ENCODE measurements around the gene PIEZO1.

PIEZO1 gene

DNA sequence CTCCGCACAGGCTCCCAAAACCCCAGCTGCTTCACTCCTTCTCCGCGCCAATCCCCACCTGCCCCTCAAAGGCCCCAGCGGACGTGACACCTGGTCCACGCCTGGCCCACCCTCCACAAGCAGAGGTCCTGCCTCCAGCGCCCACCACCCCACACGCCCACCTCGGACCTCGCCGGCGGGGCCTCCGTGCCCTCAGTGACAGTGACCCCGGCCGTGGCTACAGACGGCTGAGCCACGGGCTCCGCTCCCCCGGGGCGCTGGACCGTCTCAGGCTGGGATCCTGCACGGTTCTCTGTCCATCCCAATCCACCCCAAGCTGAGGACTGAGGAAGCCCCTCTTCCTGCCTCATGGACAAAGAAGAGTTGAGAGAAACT, 25.1 kb downstream of the PIEZO1 start:
- peaks cover 9% of the 10 kb centered on the region for H3K4me1 Mint-ChIP-seq

GRCh38 chr16:88759245-88759975, 25.6 kb downstream of the PIEZO1 start:
- Mint-ChIP-seq H3K4me3 (peak overlapping the region in 1 of 2 donors; percentile 60), H3K4me1 (peaks cover 9% of the 10 kb centered on the region), H3K9me3 (no peaks in the 10 kb centered on the region), H3K27ac (no peak overlapping the region), H3K27me3 (no peaks in the 10 kb centered on the region)
- ATAC-seq (peak; percentile 67), DNase-seq (no peak)

More for the DNA sequence above, 25.1 kb downstream of the PIEZO1 start:
- peak; percentile 6 for ATAC-seq
- H3K9me3 Mint-ChIP-seq = no peaks in the 10 kb centered on the region
- H3K4me3 Mint-ChIP-seq = no peak overlapping the region
- peak overlapping the region in 1 of 2 donors; percentile 63 for H3K27ac Mint-ChIP-seq
- no peaks in the 10 kb centered on the region for H3K27me3 Mint-ChIP-seq
- no peak for DNase-seq

- Mint-ChIP-seq H3K4me1 (peaks cover 9% of the 10 kb centered on the region), H3K4me3 (no peak overlapping the region)
These were observed 26.1 kb downstream of the PIEZO1 start for GRCh38 chr16:88758944-88759244.

DNA sequence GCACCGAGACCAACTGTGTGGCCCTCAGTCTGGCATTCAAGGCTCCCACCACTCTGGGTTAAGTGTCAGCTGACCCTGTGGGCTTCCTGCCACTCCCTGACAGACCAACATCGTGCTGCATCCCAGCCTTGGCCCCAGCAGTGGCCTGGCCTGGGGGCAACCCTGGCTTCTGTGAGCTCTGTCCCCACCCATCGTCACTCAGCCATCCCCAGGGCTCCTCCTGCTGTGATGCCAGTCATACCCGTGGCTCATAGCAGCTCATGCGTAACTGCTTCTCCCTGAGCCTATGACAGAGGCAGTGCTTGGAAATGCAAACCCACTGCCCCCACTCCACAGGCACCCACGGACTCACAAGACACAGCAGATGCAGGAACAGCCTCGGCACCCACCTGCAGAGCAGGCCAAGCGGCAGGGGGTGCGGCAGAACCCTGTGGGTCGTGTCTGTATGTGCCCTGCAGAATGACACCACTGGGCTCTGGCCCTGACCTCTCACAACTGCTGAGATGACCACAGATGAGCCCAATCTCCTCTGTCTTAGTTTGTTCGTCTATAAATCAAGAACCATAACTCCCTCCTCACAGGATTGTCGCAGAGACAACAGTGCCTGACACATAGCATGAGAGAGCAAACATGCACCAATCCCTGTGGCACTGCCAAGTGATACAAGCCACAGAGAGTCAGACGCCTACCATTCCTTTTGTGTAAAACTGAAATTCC, 26.6 kb downstream of the PIEZO1 start:
- no peaks in the 10 kb centered on the region for H3K9me3 Mint-ChIP-seq
- DNase-seq (no peak), ATAC-seq (no peak)
- no peak overlapping the region for H3K4me3 Mint-ChIP-seq
- H3K4me1 Mint-ChIP-seq = peaks cover 9% of the 10 kb centered on the region
- H3K27me3 Mint-ChIP-seq = no peaks in the 10 kb centered on the region
- H3K27ac Mint-ChIP-seq = no peak overlapping the region

More at GRCh38 chr16:88758944-88759244, 26.1 kb downstream of the PIEZO1 start:
- Mint-ChIP-seq H3K27ac (no peak overlapping the region), H3K27me3 (no peaks in the 10 kb centered on the region), H3K9me3 (no peaks in the 10 kb centered on the region)
- DNase-seq (no peak), ATAC-seq (no peak)

DNA sequence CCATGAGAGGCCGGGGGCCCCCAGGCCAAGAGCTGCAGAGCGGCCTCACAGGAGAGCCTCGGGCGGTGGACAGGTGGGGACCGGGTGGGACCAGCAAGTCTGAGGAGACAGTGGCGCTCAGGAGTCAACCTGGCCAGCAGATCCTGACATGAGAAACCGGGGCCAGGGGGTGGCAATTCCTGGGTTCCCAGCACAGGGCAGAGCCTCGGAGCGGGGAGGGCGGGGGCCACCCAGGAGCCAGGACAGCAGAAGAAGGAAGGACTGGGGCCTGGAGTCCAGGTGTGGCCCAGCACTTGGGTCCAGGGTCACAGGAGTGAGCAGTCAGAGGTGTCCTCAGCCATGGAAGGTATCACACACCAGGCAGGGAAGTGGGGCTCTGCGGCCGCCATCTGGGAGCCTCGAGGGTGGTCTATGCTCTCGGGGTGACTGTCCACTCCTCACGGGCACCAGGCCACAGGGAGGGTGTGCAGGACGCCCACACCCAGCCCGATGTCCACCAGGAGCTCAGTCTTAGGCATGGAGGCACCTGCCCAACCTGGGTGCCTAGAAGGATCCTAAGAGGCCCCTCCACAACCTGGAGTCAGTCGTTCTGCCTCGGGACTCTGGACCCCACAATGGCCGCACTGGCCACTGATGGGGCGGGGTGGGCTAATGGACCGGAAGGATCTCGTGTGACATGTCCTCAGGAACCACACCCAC, 29.1 kb downstream of the PIEZO1 start:
- DNase-seq (no peak), ATAC-seq (no peak)
- Mint-ChIP-seq H3K27me3 (no peaks in the 10 kb centered on the region), H3K27ac (no peak overlapping the region), H3K4me1 (peaks cover 9% of the 10 kb centered on the region), H3K9me3 (no peaks in the 10 kb centered on the region), H3K4me3 (no peak overlapping the region)

GRCh38 chr16:88754912-88755744, 29.9 kb downstream of the PIEZO1 start:
- DNase-seq (no peak), ATAC-seq (no peak)
- Mint-ChIP-seq H3K4me1 (peaks cover 9% of the 10 kb centered on the region), H3K9me3 (no peaks in the 10 kb centered on the region), H3K27ac (no peak overlapping the region), H3K4me3 (no peak overlapping the region), H3K27me3 (no peaks in the 10 kb centered on the region)

DNA sequence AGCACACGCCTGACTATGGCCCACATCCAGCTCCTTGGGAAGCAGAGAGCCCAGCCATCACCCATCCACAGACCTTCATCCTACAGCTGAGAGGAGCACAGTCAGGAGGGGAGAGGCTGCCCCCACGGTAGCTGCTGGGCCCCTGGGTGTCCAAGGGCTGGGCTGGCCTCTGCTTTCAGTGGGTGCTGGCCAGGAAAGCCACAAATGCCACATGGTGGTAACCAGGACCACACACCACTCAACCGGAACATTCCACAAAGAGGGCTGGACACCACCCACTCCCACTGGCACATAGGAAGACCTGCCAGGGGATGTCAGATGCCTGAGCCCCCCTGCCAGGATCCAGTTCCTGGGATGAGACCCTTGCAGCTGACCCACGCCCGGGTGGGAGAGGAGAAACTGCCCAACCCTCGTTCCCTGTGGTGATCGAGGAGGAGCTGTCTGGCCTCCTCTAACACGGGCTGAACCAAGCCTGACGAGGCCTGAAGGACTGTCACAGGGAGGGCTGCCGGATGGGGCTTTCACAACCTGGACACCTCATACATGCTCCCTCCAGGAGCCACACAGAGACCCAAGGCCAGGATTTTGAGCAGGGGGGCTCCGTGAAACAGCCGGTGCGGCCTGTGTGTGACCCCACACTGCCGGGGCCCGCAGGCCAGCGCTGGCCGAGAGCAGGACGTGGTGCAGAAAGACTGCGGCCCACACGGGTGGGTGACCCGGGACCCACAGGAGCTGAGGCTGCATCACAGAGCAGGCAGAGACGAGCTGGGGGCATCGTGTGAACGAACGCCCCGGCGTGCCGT, 30.7 kb downstream of the PIEZO1 start:
- H3K27me3 Mint-ChIP-seq = no peaks in the 10 kb centered on the region
- ATAC-seq (no peak), DNase-seq (no peak)
- H3K27ac Mint-ChIP-seq = no peak overlapping the region
- no peak overlapping the region for H3K4me3 Mint-ChIP-seq
- peaks cover 5% of the 10 kb centered on the region for H3K4me1 Mint-ChIP-seq
- no peaks in the 10 kb centered on the region for H3K9me3 Mint-ChIP-seq

- Mint-ChIP-seq H3K9me3 (no peaks in the 10 kb centered on the region), H3K27me3 (no peaks in the 10 kb centered on the region), H3K4me1 (no peaks in the 10 kb centered on the region), H3K27ac (no peak overlapping the region), H3K4me3 (no peak overlapping the region)
- DNase-seq = no peak
- ATAC-seq = no peak
These were observed 31.4 kb downstream of the PIEZO1 start for GRCh38 chr16:88753602-88754001.

- ATAC-seq (no peak), DNase-seq (no peak)
- Mint-ChIP-seq H3K9me3 (no peaks in the 10 kb centered on the region), H3K4me3 (no peak overlapping the region), H3K27me3 (no peaks in the 10 kb centered on the region), H3K4me1 (no peaks in the 10 kb centered on the region), H3K27ac (no peak overlapping the region)
These were observed 31.8 kb downstream of the PIEZO1 start for GRCh38 chr16:88753191-88753590.

GRCh38 chr16:88752386-88753002, 32.5 kb downstream of the PIEZO1 start:
- Mint-ChIP-seq H3K27me3 (no peaks in the 10 kb centered on the region), H3K27ac (peak overlapping the region in 1 of 2 donors; percentile 19), H3K9me3 (no peaks in the 10 kb centered on the region), H3K4me1 (no peaks in the 10 kb centered on the region), H3K4me3 (no peak overlapping the region)
- no peak for ATAC-seq
- DNase-seq = no peak

DNA sequence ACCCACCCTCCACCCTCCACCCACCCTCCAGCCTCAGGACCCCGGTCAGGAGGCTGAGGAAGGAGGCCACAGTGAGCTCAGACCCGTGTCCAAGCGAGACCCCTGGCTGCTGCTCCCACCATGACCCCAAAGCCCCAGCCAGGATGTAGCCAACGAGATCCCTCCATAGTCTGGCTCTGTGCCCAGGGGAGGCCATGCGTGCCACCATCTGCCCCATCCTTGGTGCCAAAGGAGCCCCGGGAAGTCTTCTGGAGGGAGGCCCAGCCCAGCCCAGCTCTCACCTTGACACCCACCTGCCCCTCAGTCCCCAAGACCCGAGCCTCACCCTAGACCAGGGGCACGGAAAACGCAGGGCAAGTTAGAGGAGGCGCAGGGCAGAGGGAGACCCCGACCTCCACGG, 34.2 kb downstream of the PIEZO1 start:
- no peak for DNase-seq
- H3K27ac Mint-ChIP-seq = no peak overlapping the region
- H3K4me1 Mint-ChIP-seq = peaks cover 14% of the 10 kb centered on the region
- H3K4me3 Mint-ChIP-seq = no peak overlapping the region
- ATAC-seq = no peak
- H3K9me3 Mint-ChIP-seq = no peaks in the 10 kb centered on the region
- H3K27me3 Mint-ChIP-seq = no peaks in the 10 kb centered on the region

DNA sequence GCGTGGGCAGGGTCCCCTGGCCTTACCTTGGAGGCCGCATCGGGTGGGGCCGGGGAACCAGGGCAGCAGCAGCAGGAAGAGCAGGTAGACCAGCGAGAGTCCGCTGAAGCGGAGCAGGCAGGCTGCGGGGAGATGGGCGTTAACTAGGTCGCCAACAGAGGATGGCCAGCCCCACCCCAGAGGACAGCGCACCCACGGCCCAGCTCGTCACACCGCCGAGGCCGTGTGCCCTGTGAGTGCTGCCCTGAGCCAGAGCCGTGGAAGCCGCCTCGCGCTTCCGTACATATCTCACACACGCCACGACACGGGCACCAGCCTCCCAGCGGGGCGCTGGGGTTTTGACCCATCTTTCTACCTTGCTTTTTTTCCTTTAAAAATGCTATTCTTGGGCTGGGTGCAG, 35.7 kb downstream of the PIEZO1 start:
- DNase-seq (no peak), ATAC-seq (no peak)
- Mint-ChIP-seq H3K9me3 (no peaks in the 10 kb centered on the region), H3K4me3 (no peak overlapping the region), H3K27me3 (no peaks in the 10 kb centered on the region), H3K27ac (no peak overlapping the region), H3K4me1 (peaks cover 29% of the 10 kb centered on the region)

GRCh38 chr16:88748364-88748763, 36.7 kb downstream of the PIEZO1 start:
- peaks cover 38% of the 10 kb centered on the region for H3K4me1 Mint-ChIP-seq
- no peak for DNase-seq
- no peaks in the 10 kb centered on the region for H3K27me3 Mint-ChIP-seq
- H3K27ac Mint-ChIP-seq = no peak overlapping the region
- no peaks in the 10 kb centered on the region for H3K9me3 Mint-ChIP-seq
- H3K4me3 Mint-ChIP-seq = no peak overlapping the region
- ATAC-seq = no peak

DNA sequence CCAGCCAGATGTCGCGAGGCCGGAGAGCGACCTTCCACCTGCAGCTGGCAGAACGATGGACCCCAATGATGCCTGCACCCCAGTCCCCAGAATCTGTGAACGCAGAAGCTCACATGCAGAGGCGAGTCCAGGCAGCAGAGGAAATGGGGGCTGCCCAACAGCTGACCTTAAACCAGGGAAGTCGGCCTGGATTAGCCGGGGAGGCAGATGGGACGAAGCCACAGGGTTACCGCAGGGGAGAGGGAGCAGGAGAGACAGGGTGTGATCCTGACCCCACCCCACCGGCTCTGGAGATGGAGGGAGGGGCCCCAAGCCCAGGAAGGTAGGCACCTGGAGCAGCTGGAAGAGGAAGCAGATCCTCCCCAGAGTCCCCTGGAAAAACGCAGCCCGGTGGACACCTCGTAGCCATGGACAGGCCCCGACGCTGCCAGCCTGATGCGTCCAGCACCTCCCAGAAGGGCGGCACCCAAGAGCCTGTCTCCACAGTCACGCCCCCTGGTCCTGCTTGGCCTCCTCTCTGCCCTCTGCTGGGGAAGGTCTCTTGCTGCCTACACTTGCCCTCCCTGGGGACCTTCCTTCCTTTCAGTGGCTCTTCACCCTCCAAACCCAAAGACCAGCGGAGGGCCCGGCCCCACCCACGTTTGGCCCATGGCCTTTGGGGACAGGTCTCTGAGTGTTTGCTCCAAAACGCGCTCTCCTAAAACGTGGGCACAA, 37.3 kb downstream of the PIEZO1 start:
- ATAC-seq = peak; percentile 45
- H3K27ac Mint-ChIP-seq = no peak overlapping the region

More for the DNA sequence above, 37.3 kb downstream of the PIEZO1 start:
- no peaks in the 10 kb centered on the region for H3K9me3 Mint-ChIP-seq
- DNase-seq = peak; percentile 49 to 60
- H3K4me1 Mint-ChIP-seq = peaks cover 38% of the 10 kb centered on the region
- H3K27me3 Mint-ChIP-seq = no peaks in the 10 kb centered on the region
- H3K4me3 Mint-ChIP-seq = no peak overlapping the region
